Endodermal cell (in vitro differentiated cells): ENCODE measurements around the gene UTS2. TPM values are rescaled to one million over a fixed set of nuclear protein-coding genes. Genes with fewer than 3 reads are reported as not detected.

ENCODE experiments used
- DNase-seq: peaks from one replicate; pipeline ENCODE4 v3.0.0-alpha.2; 2017
- H3K27ac ChIP-seq: 2 replicates; pipeline ENCODE4 v1.5.1; 2013; ENCODE audit warnings: mild to moderate bottlenecking, low read depth, low read length, moderate library complexity
- H3K27me3 ChIP-seq: 2 replicates; pipeline ENCODE4 v1.6.1; 2013; ENCODE audit warnings: mild to moderate bottlenecking, low read length, moderate library complexity; ENCODE audit not compliant: insufficient read depth, control insufficient read depth, poor library complexity, severe bottlenecking
- H3K36me3 ChIP-seq: 2 replicates; pipeline ENCODE4 v1.7.0; 2013; ENCODE audit warnings: mild to moderate bottlenecking, low read length, moderate library complexity; ENCODE audit not compliant: control insufficient read depth, insufficient read depth
- H3K4me1 ChIP-seq: one replicate; pipeline ENCODE4 v1.7.0; 2013; ENCODE audit warnings: low read length; ENCODE audit not compliant: control insufficient read depth, insufficient read depth
- H3K4me3 ChIP-seq: 2 replicates; pipeline ENCODE4 v1.5.1; 2013; ENCODE audit warnings: mild to moderate bottlenecking, low read length, moderate library complexity
- H3K9ac ChIP-seq: 2 replicates; pipeline ENCODE4 v1.6.1; 2013; ENCODE audit warnings: mild to moderate bottlenecking, low read length, moderate library complexity; ENCODE audit not compliant: poor library complexity, severe bottlenecking; ENCODE audit errors: extremely low read depth
- H3K9me3 ChIP-seq: 2 replicates; pipeline ENCODE4 v1.6.1; 2013; ENCODE audit warnings: mild to moderate bottlenecking, low read length, moderate library complexity; ENCODE audit not compliant: control insufficient read depth
- H3K27ac Mint-ChIP-seq: 2 replicates; pipeline ENCODE4 v1.8.0; 2020; ENCODE audit warnings: mixed read lengths
- H3K27me3 Mint-ChIP-seq: 2 replicates; pipeline ENCODE4 v1.8.0; 2021; ENCODE audit warnings: mild to moderate bottlenecking, mixed read lengths; ENCODE audit not compliant: insufficient read depth
- H3K36me3 Mint-ChIP-seq: 2 replicates; pipeline ENCODE4 v1.8.0; 2020; ENCODE audit warnings: low read depth, mixed read lengths
- H3K4me1 Mint-ChIP-seq: 2 replicates; pipeline ENCODE4 v1.8.0; 2020; ENCODE audit warnings: mixed read lengths
- H3K4me3 Mint-ChIP-seq: 2 replicates; pipeline ENCODE4 v1.8.0; 2020; ENCODE audit warnings: mild to moderate bottlenecking, moderate library complexity, mixed read lengths
- H3K9me3 Mint-ChIP-seq: 2 replicates; pipeline ENCODE4 v1.8.0; 2020; ENCODE audit warnings: mild to moderate bottlenecking, mixed read lengths
- CTCF ChIP-seq: fragments of 200-600 bp; sonication (generic); conservative IDR thresholded peaks from 2 replicates; pipeline ENCODE4 v1.5.0; 2021; ENCODE audit warnings: antibody characterized with exemption, mild to moderate bottlenecking
- WGBS, 2 experiments: methylation state at CpG; one replicate each; pipeline versions ENCODE4 v1.1.5 to v1.1.7; 2013; ENCODE audit warnings: missing lambda C conversion rate in 2 of 2, mixed read lengths in 1 of 2; ENCODE audit not compliant: insufficient coverage in 1 of 2, insufficient read length in 1 of 2; 5-methylcytosine and 5-hydroxymethylcytosine counted together
- total RNA-seq, 2 donors: library from RNA; stranded (reverse); fragmentation: NEBNext Ultra II Directional in 1 of 2; extraction: Animal tissue kit (Norgen Biotek cat#: 25700) in 1 of 2; gene quantifications; 2 replicates in 1 of 2; 3 replicates in 1 of 2; pipeline ENCODE4 v1.2.1, GENCODE V29; 2021

UTS2 gene
- total RNA-seq, 2 donors from 2014 or later, result not detected

- WGBS, 2 experiments, result 95 to 98% methylated on average over 20 to 39 of the region's 39 CpGs
These were observed 25.5 kb downstream of the UTS2 start for GRCh38 chr1:7827126-7827955.

GRCh38 chr1:7826363-7826762 lies 26.5 kb downstream of the UTS2 start:
- no peak for DNase-seq
- WGBS, 2 experiments, result 92 to 98% methylated on average over 5 to 7 of the region's 7 CpGs
- H3K9ac ChIP-seq, result no peak overlapping the region
- no peaks in the 10 kb centered on the region for H3K27me3 ChIP-seq
- Mint-ChIP-seq H3K9me3 (no peaks in the 10 kb centered on the region), H3K27me3 (no peaks in the 10 kb centered on the region), H3K27ac (no peak overlapping the region), H3K4me1 (peaks cover 4% of the 10 kb centered on the region), H3K36me3 (peaks cover 11% of the 10 kb centered on the region), H3K4me3 (no peak overlapping the region)
- TF ChIP-seq CTCF, result no peak
- H3K4me1 ChIP-seq, result no peaks in the 10 kb centered on the region
- no peaks in the 10 kb centered on the region for H3K9me3 ChIP-seq
- no peak overlapping the region for H3K4me3 ChIP-seq
- no peaks in the 10 kb centered on the region for H3K36me3 ChIP-seq
- no peak overlapping the region for H3K27ac ChIP-seq

More at GRCh38 chr1:7827126-7827955, 25.5 kb downstream of the UTS2 start:
- no peak for DNase-seq
- no peaks in the 10 kb centered on the region for H3K9me3 Mint-ChIP-seq
- TF ChIP-seq CTCF, result no peak
- no peak overlapping the region for H3K4me3 ChIP-seq
- no peaks in the 10 kb centered on the region for H3K27me3 Mint-ChIP-seq
- no peaks in the 10 kb centered on the region for H3K27me3 ChIP-seq
- H3K36me3 Mint-ChIP-seq, result peaks cover 9% of the 10 kb centered on the region
- no peaks in the 10 kb centered on the region for H3K9me3 ChIP-seq
- no peaks in the 10 kb centered on the region for H3K36me3 ChIP-seq
- H3K27ac Mint-ChIP-seq, result no peak overlapping the region
- H3K4me1 Mint-ChIP-seq, result peaks cover 4% of the 10 kb centered on the region
- H3K4me3 Mint-ChIP-seq, result no peak overlapping the region
- no peak overlapping the region for H3K9ac ChIP-seq
- no peaks in the 10 kb centered on the region for H3K4me1 ChIP-seq
- H3K27ac ChIP-seq, result no peak overlapping the region

GRCh38 chr1:7824701-7825100 lies 28.2 kb downstream of the UTS2 start:
- Mint-ChIP-seq H3K27me3 (no peaks in the 10 kb centered on the region), H3K27ac (no peak overlapping the region), H3K4me1 (no peaks in the 10 kb centered on the region), H3K4me3 (no peak overlapping the region), H3K36me3 (peaks cover 13% of the 10 kb centered on the region), H3K9me3 (no peaks in the 10 kb centered on the region)
- Histone ChIP-seq H3K36me3 (no peaks in the 10 kb centered on the region), H3K9me3 (no peaks in the 10 kb centered on the region), H3K4me3 (no peak overlapping the region), H3K9ac (no peak overlapping the region), H3K4me1 (no peaks in the 10 kb centered on the region), H3K27me3 (no peaks in the 10 kb centered on the region), H3K27ac (no peak overlapping the region)
- WGBS, 2 experiments, result 86 to 95% methylated on average over 4 to 8 of the region's 8 CpGs
- TF ChIP-seq CTCF, result no peak
- no peak for DNase-seq
